AG10803 (cell line): ENCODE measurements around the gene EPS15.

Source experiments
- DNase-seq: peaks from one replicate; pipeline ENCODE4 v3.0.0; 2010; ENCODE audit warnings: low read depth
- H3K4me3 ChIP-seq: 2 replicates; pipeline ENCODE4 v1.5.1; 2011; ENCODE audit warnings: mild to moderate bottlenecking, low read length, control low read depth
- CTCF ChIP-seq: conservative IDR thresholded peaks from 2 replicates; pipeline ENCODE4 v1.5.1; 2011; ENCODE audit warnings: mild to moderate bottlenecking, low read length, control low read depth, inconsistent platforms

Gene EPS15

GRCh38 chr1:51305371-51305823 is 213.7 kb downstream of the EPS15 start:
- no peak for TF ChIP-seq CTCF
- DNase-seq = no peak
- H3K4me3 ChIP-seq = no peak overlapping the region

- no peak overlapping the region for H3K4me3 ChIP-seq
- no peak for TF ChIP-seq CTCF
- DNase-seq = no peak
Observed at GRCh38 chr1:51304360-51304759, 214.7 kb downstream of the EPS15 start.
